ENCODE data around the gene GUCA1C. TPM values are rescaled to one million over a fixed set of nuclear protein-coding genes. Genes with fewer than 3 reads are reported as not detected.

The GUCA1C gene
- total RNA-seq = not detected

GRCh38 chr3:108953700-108954099, at the start of gene GUCA1C:
GUCA1C (minus strand) TSS chr3:108953879; CDS start chr3:108953762, 117 bp downstream.
- no peak for TF ChIP-seq POLR2AphosphoS5 (IDR thresholded peaks at IDR 0.05)
- no peak for TF ChIP-seq POLR2A (IDR thresholded peaks at IDR 0.05)
- no peak for TF ChIP-seq CTCF (IDR thresholded peaks at IDR 0.05)
- no peak for DNase-seq (ENCODE audit: low spot score)

GRCh38 chr3:108998436-108998835, 44.8 kb upstream of the GUCA1C start:
- Histone ChIP-seq H3K27me3 (replicated peaks; ENCODE audit: insufficient read depth) (peaks cover 2% of the 10 kb centered on the region), H3K9me3 (no peaks in the 10 kb centered on the region), H3K4me3 (no peak overlapping the region), H3K36me3 (no peaks in the 10 kb centered on the region), H3K4me1 (replicated peaks) (no peaks in the 10 kb centered on the region), H3K27ac (no peak overlapping the region)
- intact Hi-C loops (cut with DNase I) = no loop called here
- no peak for TF ChIP-seq CTCF (IDR thresholded peaks at IDR 0.05)
- no peak for TF ChIP-seq POLR2AphosphoS5 (IDR thresholded peaks at IDR 0.05)
- TF ChIP-seq POLR2A (IDR thresholded peaks at IDR 0.05) = no peak
- no peak for DNase-seq (ENCODE audit: low spot score)
- WGBS = 67% methylated on average over 3 of the region's 3 CpGs

More at GRCh38 chr3:108953700-108954099, at the start of gene GUCA1C:
- no peaks in the 10 kb centered on the region for H3K4me1 ChIP-seq (replicated peaks)
- H3K27ac ChIP-seq = no peak within 1 kb of the TSS
- no peaks in the 10 kb centered on the region for H3K36me3 ChIP-seq
- no peaks in the 10 kb centered on the region for H3K9me3 ChIP-seq
- no peak within 1 kb of the TSS for H3K4me3 ChIP-seq
- H3K27me3 ChIP-seq (replicated peaks; ENCODE audit: insufficient read depth) = no peaks in the 10 kb centered on the region
- 91% methylated on average over 1 of the region's 1 CpG for WGBS
- intact Hi-C loops (cut with DNase I) = no loop called here

GRCh38 chr3:108985844-108986243, 32.2 kb upstream of the GUCA1C start:
- H3K27me3 ChIP-seq (replicated peaks; ENCODE audit: insufficient read depth) = no peaks in the 10 kb centered on the region
- no peak overlapping the region for H3K4me3 ChIP-seq
- no peak for DNase-seq (ENCODE audit: low spot score)
- no peaks in the 10 kb centered on the region for H3K9me3 ChIP-seq
- no peaks in the 10 kb centered on the region for H3K36me3 ChIP-seq
- intact Hi-C loops (cut with DNase I) = no loop called here
- no peaks in the 10 kb centered on the region for H3K4me1 ChIP-seq (replicated peaks)
- no peak overlapping the region for H3K27ac ChIP-seq
- 23% methylated on average over 1 of the region's 1 CpG for WGBS
- no peak for TF ChIP-seq POLR2AphosphoS5 (IDR thresholded peaks at IDR 0.05)
- no peak for TF ChIP-seq POLR2A (IDR thresholded peaks at IDR 0.05)
- no peak for TF ChIP-seq CTCF (IDR thresholded peaks at IDR 0.05)

GRCh38 chr3:108983051-108983450, 29.4 kb upstream of the GUCA1C start:
- intact Hi-C loops (cut with DNase I) = no loop called here

More at GRCh38 chr3:108983051-108983450, 29.4 kb upstream of the GUCA1C start:
- Histone ChIP-seq H3K4me1 (replicated peaks) (no peaks in the 10 kb centered on the region), H3K27ac (no peak overlapping the region), H3K4me3 (no peak overlapping the region), H3K36me3 (no peaks in the 10 kb centered on the region), H3K27me3 (replicated peaks; ENCODE audit: insufficient read depth) (no peaks in the 10 kb centered on the region), H3K9me3 (no peaks in the 10 kb centered on the region)
- no peak for DNase-seq (ENCODE audit: low spot score)
- 97% methylated on average over 1 of the region's 1 CpG for WGBS
- no peak for TF ChIP-seq CTCF (IDR thresholded peaks at IDR 0.05)
- no peak for TF ChIP-seq POLR2A (IDR thresholded peaks at IDR 0.05)
- TF ChIP-seq POLR2AphosphoS5 (IDR thresholded peaks at IDR 0.05) = no peak

Measured in prostate gland (tissue), 2 donors.